Astrocyte (in vitro differentiated cells and primary cell): ENCODE results near the gene PACSIN1. TPM values are rescaled to one million over a fixed set of nuclear protein-coding genes. Genes with fewer than 3 reads are reported as not detected.

Experiments
- DNase-seq: peaks from one replicate; pipeline ENCODE4 v3.0.0-alpha.2; 2010; ENCODE audit warnings: low read depth
- FAIRE-seq: peaks from 2 replicates; lab custom pipeline; 2011; peaks lifted over from hg19 to GRCh38; lab: Jason Lieb, UNC
- H2AFZ ChIP-seq: 2 replicates; pipeline ENCODE4 v1.6.0; 2012; ENCODE audit warnings: low read depth, low read length, inconsistent platforms
- H3K27ac ChIP-seq: 2 replicates; pipeline ENCODE4 v1.5.1; 2011; ENCODE audit warnings: low read depth, low read length, inconsistent platforms
- H3K27me3 ChIP-seq: 2 replicates; pipeline ENCODE4 v1.6.0; 2011; ENCODE audit warnings: low read length, inconsistent platforms; ENCODE audit not compliant: insufficient read depth
- H3K36me3 ChIP-seq: 2 replicates; pipeline ENCODE4 v1.5.1; 2011; ENCODE audit warnings: low read length, inconsistent platforms; ENCODE audit not compliant: insufficient read depth
- H3K4me1 ChIP-seq: 2 replicates; pipeline ENCODE4 v1.5.1; 2011; ENCODE audit warnings: low read length, inconsistent platforms; ENCODE audit not compliant: insufficient read depth
- H3K4me2 ChIP-seq: 2 replicates; pipeline ENCODE4 v1.6.0; 2012; ENCODE audit warnings: low read length, inconsistent platforms
- H3K4me3 ChIP-seq: 2 replicates; pipeline ENCODE4 v1.5.1; 2011; ENCODE audit warnings: low read depth, mild to moderate bottlenecking, low read length, inconsistent platforms; ENCODE audit not compliant: insufficient read depth
- H3K79me2 ChIP-seq: 2 replicates; pipeline ENCODE4 v1.6.0; 2012; ENCODE audit warnings: mild to moderate bottlenecking, low read length, inconsistent platforms; ENCODE audit not compliant: insufficient read depth
- H3K9ac ChIP-seq: 2 replicates; pipeline ENCODE4 v1.6.0; 2012; ENCODE audit warnings: mild to moderate bottlenecking, low read length, inconsistent platforms
- H3K9me3 ChIP-seq: 2 replicates; pipeline ENCODE4 v1.5.1; 2012; ENCODE audit warnings: low read depth, mild to moderate bottlenecking, low read length, inconsistent platforms; ENCODE audit not compliant: insufficient read depth
- H4K20me1 ChIP-seq: 2 replicates; pipeline ENCODE4 v1.6.0; 2012; ENCODE audit warnings: low read length, inconsistent platforms; ENCODE audit not compliant: insufficient read depth
- H3K27ac Mint-ChIP-seq: one replicate; pipeline ENCODE4 v1.8.0; 2021; ENCODE audit warnings: mild to moderate bottlenecking, mixed read lengths; ENCODE audit not compliant: unreplicated experiment
- H3K27me3 Mint-ChIP-seq: one replicate; pipeline ENCODE4 v1.8.0; 2021; ENCODE audit warnings: low read depth, mixed read lengths; ENCODE audit not compliant: unreplicated experiment
- H3K36me3 Mint-ChIP-seq: one replicate; pipeline ENCODE4 v1.8.0; 2021; ENCODE audit warnings: low read depth, mixed read lengths; ENCODE audit not compliant: unreplicated experiment
- H3K4me1 Mint-ChIP-seq: one replicate; pipeline ENCODE4 v1.8.0; 2021; ENCODE audit warnings: low read depth, mixed read lengths; ENCODE audit not compliant: unreplicated experiment
- H3K4me3 Mint-ChIP-seq: one replicate; pipeline ENCODE4 v1.8.0; 2021; ENCODE audit warnings: mild to moderate bottlenecking, moderate library complexity, mixed read lengths; ENCODE audit not compliant: unreplicated experiment
- H3K9me3 Mint-ChIP-seq: one replicate; pipeline ENCODE4 v1.8.0; 2021; ENCODE audit warnings: mild to moderate bottlenecking, mixed read lengths; ENCODE audit not compliant: unreplicated experiment
- EZH2 ChIP-seq: IDR thresholded peaks from 2 replicates; pipeline ENCODE4 v1.6.1; 2012; ENCODE audit warnings: mild to moderate bottlenecking, low read length, inconsistent platforms; ENCODE audit not compliant: insufficient read depth
- total RNA-seq: library from RNA; stranded (reverse); gene quantifications from 2 replicates; pipeline ENCODE4 v1.2.1, GENCODE V29; 2021
- TF ChIP-seq, protein P1 (sequence below): IDR thresholded peaks from 2 replicates; pipeline ENCODE4 v1.5.1; 2011; ENCODE audit warnings: low read depth, mild to moderate bottlenecking, inconsistent platforms, low read length, moderate library complexity; ENCODE audit not compliant: insufficient read depth

The PACSIN1 gene
- total RNA-seq, 1 donor from 2014 or later = 0.32 TPM

- H3K4me1 Mint-ChIP-seq = no peaks in the 10 kb centered on the region
Measured at GRCh38 chr6:34530753-34531365, 65.0 kb downstream of the PACSIN1 start.

DNA sequence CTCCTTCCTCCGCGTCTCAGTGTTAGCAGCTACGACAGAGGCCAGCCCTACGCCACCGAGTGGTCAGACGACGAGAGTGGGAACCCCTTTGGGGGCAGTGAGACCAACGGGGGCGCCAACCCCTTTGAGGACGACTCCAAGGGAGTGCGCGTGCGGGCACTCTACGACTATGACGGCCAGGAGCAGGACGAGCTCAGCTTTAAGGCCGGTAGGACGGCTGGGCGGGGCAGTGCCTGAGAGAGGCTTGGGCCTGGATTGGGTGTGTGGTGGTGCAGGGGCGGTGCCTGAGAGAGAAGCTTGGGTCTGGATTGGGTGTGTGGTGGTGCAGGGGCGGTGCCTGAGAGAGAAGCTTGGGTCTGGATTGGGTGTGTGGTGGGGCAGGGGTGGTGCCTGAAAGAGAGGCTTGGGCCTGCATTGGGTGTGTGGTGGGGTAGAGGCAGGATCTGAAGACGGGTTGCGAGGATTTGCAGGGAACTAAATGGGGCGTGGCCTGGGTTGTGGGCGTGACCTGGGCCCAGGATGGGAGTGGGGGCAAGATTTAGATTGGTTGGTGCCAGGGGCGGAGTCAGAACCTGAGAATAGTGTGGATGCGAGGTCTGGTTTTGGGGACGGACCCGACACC, 65.8 kb downstream of the PACSIN1 start:
- H2AFZ ChIP-seq = no peak overlapping the region
- no peak overlapping the region for H3K27ac ChIP-seq
- no peaks in the 10 kb centered on the region for H3K36me3 Mint-ChIP-seq
- peaks cover 41% of the 10 kb centered on the region for H3K27me3 Mint-ChIP-seq
- H3K9ac ChIP-seq = no peak overlapping the region
- H3K27ac Mint-ChIP-seq = no peak overlapping the region
- H3K4me2 ChIP-seq = peak overlapping the region; percentile 26
- H3K4me1 Mint-ChIP-seq = no peaks in the 10 kb centered on the region
- H3K4me3 Mint-ChIP-seq = no peak overlapping the region
- peaks cover 2% of the 10 kb centered on the region for H3K9me3 Mint-ChIP-seq
- TF ChIP-seq, protein P1, sequence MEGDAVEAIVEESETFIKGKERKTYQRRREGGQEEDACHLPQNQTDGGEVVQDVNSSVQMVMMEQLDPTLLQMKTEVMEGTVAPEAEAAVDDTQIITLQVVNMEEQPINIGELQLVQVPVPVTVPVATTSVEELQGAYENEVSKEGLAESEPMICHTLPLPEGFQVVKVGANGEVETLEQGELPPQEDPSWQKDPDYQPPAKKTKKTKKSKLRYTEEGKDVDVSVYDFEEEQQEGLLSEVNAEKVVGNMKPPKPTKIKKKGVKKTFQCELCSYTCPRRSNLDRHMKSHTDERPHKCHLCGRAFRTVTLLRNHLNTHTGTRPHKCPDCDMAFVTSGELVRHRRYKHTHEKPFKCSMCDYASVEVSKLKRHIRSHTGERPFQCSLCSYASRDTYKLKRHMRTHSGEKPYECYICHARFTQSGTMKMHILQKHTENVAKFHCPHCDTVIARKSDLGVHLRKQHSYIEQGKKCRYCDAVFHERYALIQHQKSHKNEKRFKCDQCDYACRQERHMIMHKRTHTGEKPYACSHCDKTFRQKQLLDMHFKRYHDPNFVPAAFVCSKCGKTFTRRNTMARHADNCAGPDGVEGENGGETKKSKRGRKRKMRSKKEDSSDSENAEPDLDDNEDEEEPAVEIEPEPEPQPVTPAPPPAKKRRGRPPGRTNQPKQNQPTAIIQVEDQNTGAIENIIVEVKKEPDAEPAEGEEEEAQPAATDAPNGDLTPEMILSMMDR = no peak
- TF ChIP-seq EZH2 = no peak
- peak; percentile 77 for DNase-seq
- no peaks in the 10 kb centered on the region for H3K4me1 ChIP-seq
- H3K4me3 ChIP-seq = no peak overlapping the region
- H3K79me2 ChIP-seq = no peaks in the 10 kb centered on the region
- no peaks in the 10 kb centered on the region for H4K20me1 ChIP-seq
- no peaks in the 10 kb centered on the region for H3K9me3 ChIP-seq
- no peak for FAIRE-seq
- no peaks in the 10 kb centered on the region for H3K36me3 ChIP-seq
- H3K27me3 ChIP-seq = no peaks in the 10 kb centered on the region

More at GRCh38 chr6:34530753-34531365, 65.0 kb downstream of the PACSIN1 start:
- H3K4me3 ChIP-seq = no peak overlapping the region
- TF ChIP-seq EZH2 = no peak
- TF ChIP-seq, protein P1 = no peak
- H3K9me3 ChIP-seq = no peaks in the 10 kb centered on the region
- H3K27ac ChIP-seq = no peak overlapping the region
- no peak for FAIRE-seq
- Mint-ChIP-seq H3K4me3 (no peak overlapping the region), H3K9me3 (peaks cover 2% of the 10 kb centered on the region), H3K27me3 (peaks cover 38% of the 10 kb centered on the region), H3K27ac (no peak overlapping the region), H3K36me3 (no peaks in the 10 kb centered on the region)
- no peaks in the 10 kb centered on the region for H3K79me2 ChIP-seq
- H3K9ac ChIP-seq = no peak overlapping the region
- no peak overlapping the region for H2AFZ ChIP-seq
- DNase-seq = no peak
- H3K4me1 ChIP-seq = no peaks in the 10 kb centered on the region
- H3K4me2 ChIP-seq = no peak overlapping the region
- no peaks in the 10 kb centered on the region for H4K20me1 ChIP-seq
- H3K36me3 ChIP-seq = no peaks in the 10 kb centered on the region
- H3K27me3 ChIP-seq = no peaks in the 10 kb centered on the region

- no peaks in the 10 kb centered on the region for H3K36me3 Mint-ChIP-seq
- Histone ChIP-seq H3K4me1 (no peaks in the 10 kb centered on the region), H3K36me3 (no peaks in the 10 kb centered on the region), H2AFZ (no peak overlapping the region), H3K79me2 (no peaks in the 10 kb centered on the region), H3K4me2 (peak overlapping the region; percentile 15), H3K9ac (no peak overlapping the region), H3K9me3 (no peaks in the 10 kb centered on the region), H3K27ac (no peak overlapping the region), H3K27me3 (no peaks in the 10 kb centered on the region), H3K4me3 (no peak overlapping the region), H4K20me1 (no peaks in the 10 kb centered on the region)
- no peak overlapping the region for H3K4me3 Mint-ChIP-seq
- FAIRE-seq (no peak), DNase-seq (no peak)
- peaks cover 46% of the 10 kb centered on the region for H3K27me3 Mint-ChIP-seq
- no peaks in the 10 kb centered on the region for H3K4me1 Mint-ChIP-seq
- peaks cover 2% of the 10 kb centered on the region for H3K9me3 Mint-ChIP-seq
- H3K27ac Mint-ChIP-seq = no peak overlapping the region
- no peak for TF ChIP-seq EZH2
- TF ChIP-seq, protein P1 = no peak
Measured at GRCh38 chr6:34532230-34532629, 66.4 kb downstream of the PACSIN1 start.
